Transverse colon (tissue), 4 donors: Measurements from ENCODE around the gene TBC1D10B.

Source experiments
- EP300 ChIP-seq: sonication (generic); formaldehyde crosslinking; IDR thresholded peaks from one replicate; pipeline ENCODE4 v1.6.1; 2017; ENCODE audit warnings: antibody characterized with exemption, low read depth
- POLR2AphosphoS5 ChIP-seq, 3 donors: sonication (generic); formaldehyde crosslinking; IDR thresholded peaks; one replicate each; pipeline ENCODE4 v1.6.1; 2016; ENCODE audit warnings: antibody characterized with exemption in 3 of 3
- TF ChIP-seq, protein P1 (sequence below), 5 experiments: fragments of 200-600 bp in 3 of 5; fragments of 450-650 bp in 2 of 5; sonication (generic) in 3 of 5; IDR thresholded peaks; 1 replicate in 2 of 5; 2 replicates in 3 of 5; pipeline ENCODE4 v1.5.1; 2016 to 2017; ENCODE audit warnings: antibody characterized with exemption in 5 of 5, inconsistent platforms in 3 of 5, mild to moderate bottlenecking in 2 of 5, moderate library complexity in 1 of 5

DNA sequence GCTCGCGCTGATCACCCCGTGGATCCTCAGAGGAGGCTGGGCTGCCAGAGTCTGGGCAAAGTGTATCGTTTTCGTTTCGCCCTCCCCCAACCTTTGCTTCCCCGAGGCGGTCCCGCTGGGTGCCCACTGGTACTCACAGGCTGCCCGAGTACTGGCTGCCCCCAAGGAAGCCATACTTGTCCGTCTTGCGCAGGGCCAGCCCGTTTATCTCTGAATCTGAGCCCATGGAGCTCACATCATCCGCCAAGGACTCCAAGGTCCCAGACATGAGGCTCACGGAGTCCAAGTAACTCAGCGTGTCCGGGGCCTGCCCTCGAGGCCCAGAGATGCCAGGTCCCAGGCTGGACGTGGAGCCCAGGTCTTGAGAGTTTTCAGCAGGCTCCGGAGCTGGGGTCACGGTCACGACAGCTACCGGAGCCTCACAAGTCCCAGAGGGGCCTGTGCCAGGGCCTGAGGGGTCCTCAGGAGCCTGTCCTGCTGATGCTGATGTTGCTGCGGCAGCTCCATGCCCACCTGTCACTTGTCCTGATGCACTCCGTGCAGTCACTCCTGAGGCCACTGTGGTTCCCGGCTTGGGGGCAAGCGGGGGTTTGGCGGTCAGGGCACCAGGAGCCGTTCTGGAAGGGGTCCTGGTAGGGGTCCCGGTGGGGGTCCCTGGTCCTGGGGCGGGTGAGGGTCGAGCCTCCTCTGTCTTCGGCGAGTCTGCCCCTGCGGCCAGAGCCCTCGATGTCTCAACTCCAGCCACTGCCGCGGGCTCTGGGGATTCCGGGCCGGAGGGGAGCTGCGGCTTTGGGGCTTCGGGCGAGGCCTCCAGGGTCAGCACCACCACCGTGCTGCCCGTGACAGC lies 980 bp downstream of the TBC1D10B start:
- TF ChIP-seq, protein P1, sequence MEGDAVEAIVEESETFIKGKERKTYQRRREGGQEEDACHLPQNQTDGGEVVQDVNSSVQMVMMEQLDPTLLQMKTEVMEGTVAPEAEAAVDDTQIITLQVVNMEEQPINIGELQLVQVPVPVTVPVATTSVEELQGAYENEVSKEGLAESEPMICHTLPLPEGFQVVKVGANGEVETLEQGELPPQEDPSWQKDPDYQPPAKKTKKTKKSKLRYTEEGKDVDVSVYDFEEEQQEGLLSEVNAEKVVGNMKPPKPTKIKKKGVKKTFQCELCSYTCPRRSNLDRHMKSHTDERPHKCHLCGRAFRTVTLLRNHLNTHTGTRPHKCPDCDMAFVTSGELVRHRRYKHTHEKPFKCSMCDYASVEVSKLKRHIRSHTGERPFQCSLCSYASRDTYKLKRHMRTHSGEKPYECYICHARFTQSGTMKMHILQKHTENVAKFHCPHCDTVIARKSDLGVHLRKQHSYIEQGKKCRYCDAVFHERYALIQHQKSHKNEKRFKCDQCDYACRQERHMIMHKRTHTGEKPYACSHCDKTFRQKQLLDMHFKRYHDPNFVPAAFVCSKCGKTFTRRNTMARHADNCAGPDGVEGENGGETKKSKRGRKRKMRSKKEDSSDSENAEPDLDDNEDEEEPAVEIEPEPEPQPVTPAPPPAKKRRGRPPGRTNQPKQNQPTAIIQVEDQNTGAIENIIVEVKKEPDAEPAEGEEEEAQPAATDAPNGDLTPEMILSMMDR (IDR thresholded peaks at IDR 0.05), result no peak
- no peak for TF ChIP-seq EP300
- TF ChIP-seq POLR2AphosphoS5 (IDR thresholded peaks at IDR 0.05), result no peak
